ENCODE data around the gene TEX264.

DNA sequence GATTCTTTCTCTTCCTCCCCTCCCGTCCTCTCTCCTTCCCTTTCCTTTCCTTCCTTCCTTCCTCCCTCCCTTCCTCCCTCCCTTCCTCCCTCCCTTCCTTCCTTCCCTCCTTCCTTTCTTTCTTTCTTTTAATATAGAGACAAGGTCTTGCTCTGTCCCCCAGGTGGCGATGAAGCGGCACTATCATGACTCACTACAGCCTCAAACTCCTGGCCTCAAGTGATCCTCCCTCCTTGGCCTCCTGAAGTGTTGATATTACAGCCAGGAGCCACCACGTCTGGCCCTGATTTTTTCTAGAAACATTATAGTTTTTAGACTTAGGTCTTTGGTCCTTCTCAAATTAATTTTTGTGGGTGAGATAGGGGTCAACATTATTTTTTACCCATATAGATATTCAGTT is 51.3 kb downstream of the TEX264 start:
- TF ChIP-seq, protein P1, sequence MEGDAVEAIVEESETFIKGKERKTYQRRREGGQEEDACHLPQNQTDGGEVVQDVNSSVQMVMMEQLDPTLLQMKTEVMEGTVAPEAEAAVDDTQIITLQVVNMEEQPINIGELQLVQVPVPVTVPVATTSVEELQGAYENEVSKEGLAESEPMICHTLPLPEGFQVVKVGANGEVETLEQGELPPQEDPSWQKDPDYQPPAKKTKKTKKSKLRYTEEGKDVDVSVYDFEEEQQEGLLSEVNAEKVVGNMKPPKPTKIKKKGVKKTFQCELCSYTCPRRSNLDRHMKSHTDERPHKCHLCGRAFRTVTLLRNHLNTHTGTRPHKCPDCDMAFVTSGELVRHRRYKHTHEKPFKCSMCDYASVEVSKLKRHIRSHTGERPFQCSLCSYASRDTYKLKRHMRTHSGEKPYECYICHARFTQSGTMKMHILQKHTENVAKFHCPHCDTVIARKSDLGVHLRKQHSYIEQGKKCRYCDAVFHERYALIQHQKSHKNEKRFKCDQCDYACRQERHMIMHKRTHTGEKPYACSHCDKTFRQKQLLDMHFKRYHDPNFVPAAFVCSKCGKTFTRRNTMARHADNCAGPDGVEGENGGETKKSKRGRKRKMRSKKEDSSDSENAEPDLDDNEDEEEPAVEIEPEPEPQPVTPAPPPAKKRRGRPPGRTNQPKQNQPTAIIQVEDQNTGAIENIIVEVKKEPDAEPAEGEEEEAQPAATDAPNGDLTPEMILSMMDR (IDR thresholded peaks at IDR 0.05): no peak
- TF ChIP-seq EP300 (IDR thresholded peaks at IDR 0.05; ENCODE audit: low read depth): no peak
